Kidney (tissue), 14 donors: ENCODE results near the gene GJA3. TPM values are rescaled to one million over a fixed set of nuclear protein-coding genes. Genes with fewer than 3 reads are reported as not detected.

Experiments
- DNase-seq, 5 donors: peaks; one replicate each; pipeline ENCODE4 v3.0.0-alpha.2; 2013 to 2020
- FAIRE-seq: peaks from 2 replicates; lab custom pipeline; 2012; peaks lifted over from hg19 to GRCh38; lab: Jason Lieb, UNC
- H3K27ac ChIP-seq, 2 donors: one replicate each; pipeline ENCODE4 v1.7.0; 2013; ENCODE audit warnings: low read depth in 2 of 2, low read length in 2 of 2, inconsistent platforms in 1 of 2
- H3K27me3 ChIP-seq: one replicate; pipeline ENCODE4 v1.7.1; 2013; ENCODE audit warnings: low read length, inconsistent platforms; ENCODE audit not compliant: control insufficient read depth, insufficient read depth
- H3K36me3 ChIP-seq, 3 donors: one replicate each; pipeline versions ENCODE4 v1.7.0 to v1.7.1; 2013; ENCODE audit warnings: low read length in 3 of 3, control low read depth in 1 of 3, inconsistent platforms in 1 of 3; ENCODE audit not compliant: insufficient read depth in 3 of 3, control insufficient read depth in 2 of 3
- H3K4me1 ChIP-seq, 3 donors: one replicate each; pipeline versions ENCODE4 v1.7.0 to v1.7.1; 2013; ENCODE audit warnings: low read length in 3 of 3, inconsistent platforms in 1 of 3, low read depth in 1 of 3; ENCODE audit not compliant: control insufficient read depth in 2 of 3, insufficient read depth in 2 of 3
- H3K4me3 ChIP-seq, 3 donors: one replicate each; pipeline versions ENCODE4 v1.7.0 to v1.8.1; 2013; ENCODE audit warnings: low read length in 3 of 3, control low read depth in 1 of 3, inconsistent platforms in 1 of 3
- H3K9ac ChIP-seq, 3 donors: one replicate each; pipeline versions ENCODE4 v1.7.0 to v1.7.1; 2013; ENCODE audit warnings: low read length in 3 of 3, control low read depth in 1 of 3, inconsistent platforms in 1 of 3
- H3K9me3 ChIP-seq, 3 donors: one replicate each; pipeline versions ENCODE4 v1.7.0 to v1.7.1; 2013; ENCODE audit warnings: low read length in 3 of 3, control low read depth in 1 of 3, inconsistent platforms in 1 of 3; ENCODE audit not compliant: control insufficient read depth in 2 of 3, insufficient read depth in 1 of 3
- CTCF ChIP-seq: IDR thresholded peaks from 3 replicates; pipeline ENCODE4 v1.5.1; 2012; ENCODE audit warnings: mild to moderate bottlenecking, moderate library complexity, borderline replicate concordance; ENCODE audit not compliant: insufficient read depth; ENCODE audit errors: extremely low read depth
- intact Hi-C: fragments of 100-400 bp; cut with DNase I; formaldehyde crosslinking; loops from one replicate; pipeline ENCODE4 v1.11.1; 2022
- polyA plus RNA-seq: library from polyadenylated mRNA; stranded (reverse); fragments of 350-450 nt; fragmentation: Illumina TruSeq; extraction: RNeasy Lipid Tissue Mini Kit (QIAGEN cat#74804); gene quantifications from one replicate; pipeline ENCODE4 v1.2.3, GENCODE V29; 2014; ENCODE audit warnings: low read depth, low replicate concordance; ENCODE audit not compliant: insufficient read depth
- total RNA-seq: library from RNA; stranded (reverse); fragmentation: NEBNext Ultra II Directional; extraction: Animal tissue kit (Norgen Biotek cat#: 25700); gene quantifications from one replicate; pipeline ENCODE4 v1.2.1, GENCODE V29; 2021
- donor health status: control.
- donor health status: control.
- donor health status: control.
- donor health status: control.
- donor health status: control.
- donor health status: DM: yes; HTN: yes; CAD: no.
- donor health status: Normal renal cell carcinoma (clear cell type).

Gene GJA3
- total and polyA plus RNA-seq, 2 donors from 2014 or later: 0.16 to 1.1 TPM

- Histone ChIP-seq H3K9me3 (no peaks in the 10 kb centered on the region), H3K9ac (no peak overlapping the region), H3K27me3 (peaks cover 2% of the 10 kb centered on the region), H3K4me3 (no peak overlapping the region), H3K27ac (no peak overlapping the region), H3K36me3 (no peaks in the 10 kb centered on the region), H3K4me1 (peaks cover 0 to 8% (median 4%) of the 10 kb centered on the region in 3 donors)
- DNase-seq: no peak
- intact Hi-C loops: no loop called here
- no peak for TF ChIP-seq CTCF
- no peak for FAIRE-seq
Observed at GRCh38 chr13:20186771-20187170, 25.9 kb upstream of the GJA3 start.

- no peak for TF ChIP-seq CTCF
- H3K4me3 ChIP-seq: no peak overlapping the region
- H3K9ac ChIP-seq: no peak overlapping the region
- H3K27me3 ChIP-seq: no peaks in the 10 kb centered on the region
- no peaks in the 10 kb centered on the region for H3K9me3 ChIP-seq
- no peak for DNase-seq
- no peak for FAIRE-seq
- peaks cover 0 to 4% (median 2%) of the 10 kb centered on the region in 3 donors for H3K4me1 ChIP-seq
- intact Hi-C loops: no loop called here
- no peak overlapping the region for H3K27ac ChIP-seq
- H3K36me3 ChIP-seq: no peaks in the 10 kb centered on the region
Observed at GRCh38 chr13:20185366-20186056, 24.7 kb upstream of the GJA3 start.

GRCh38 chr13:20182231-20182846 is 21.5 kb upstream of the GJA3 start:
- Histone ChIP-seq H3K27ac (no peak overlapping the region), H3K9ac (no peak overlapping the region), H3K9me3 (no peaks in the 10 kb centered on the region), H3K4me3 (no peak overlapping the region), H3K4me1 (peaks cover 0 to 2% (median 0%) of the 10 kb centered on the region in 3 donors), H3K36me3 (no peaks in the 10 kb centered on the region), H3K27me3 (peaks cover 3% of the 10 kb centered on the region)
- FAIRE-seq: peak; percentile 69
- TF ChIP-seq CTCF: peak; percentile 79
- DNase-seq: peak in 4 of 5 donors; percentile 62 to 86 (median 75)
- intact Hi-C loops: no loop called here
